ENCODE measurements around the gene NDFIP2. TPM values are rescaled to one million over a fixed set of nuclear protein-coding genes. Genes with fewer than 3 reads are reported as not detected.
"Not testable (repeated sequence)": the region's sequence is repeated elsewhere in the genome, so short reads cannot be mapped to it uniquely, and the experiment has no call there.

The NDFIP2 gene
- total RNA-seq, 1 donor, result 41.0 TPM

- no peak overlapping the region for H3K4me3 ChIP-seq (ENCODE audit: low read depth, low read length)
- no peak for TF ChIP-seq CTCF (IDR thresholded peaks at IDR 0.05; ENCODE audit: insufficient read depth, low read length)
- DNase-seq (ENCODE audit: low read depth), result no peak
Measured at GRCh38 chr13:79566118-79566517, 85.2 kb downstream of the NDFIP2 start.

- no peak for DNase-seq (ENCODE audit: low read depth)
- no peak for TF ChIP-seq CTCF (IDR thresholded peaks at IDR 0.05; ENCODE audit: insufficient read depth, low read length)
Measured at GRCh38 chr13:79571147-79571546, 90.2 kb downstream of the NDFIP2 start.

GRCh38 chr13:79573892-79574291 lies 92.9 kb downstream of the NDFIP2 start:
- H3K4me3 ChIP-seq (ENCODE audit: low read depth, low read length); DNase-seq (ENCODE audit: low read depth): not testable (repeated sequence)

More at GRCh38 chr13:79571147-79571546, 90.2 kb downstream of the NDFIP2 start:
- no peak overlapping the region for H3K4me3 ChIP-seq (ENCODE audit: low read depth, low read length)

- peak; percentile 56 for DNase-seq (ENCODE audit: low read depth)
- TF ChIP-seq CTCF (IDR thresholded peaks at IDR 0.05; ENCODE audit: insufficient read depth, low read length), result no peak
- H3K4me3 ChIP-seq (ENCODE audit: low read depth, low read length), result no peak overlapping the region
Measured at GRCh38 chr13:79581870-79582315, 100.9 kb downstream of the NDFIP2 start.

GRCh38 chr13:79582896-79583295 lies 101.9 kb downstream of the NDFIP2 start:
- TF ChIP-seq CTCF (IDR thresholded peaks at IDR 0.05; ENCODE audit: insufficient read depth, low read length), result no peak
- DNase-seq (ENCODE audit: low read depth), result no peak
- H3K4me3 ChIP-seq (ENCODE audit: low read depth, low read length), result no peak overlapping the region

GRCh38 chr13:79585033-79585432 lies 104.1 kb downstream of the NDFIP2 start:
- DNase-seq (ENCODE audit: low read depth), result no peak
- H3K4me3 ChIP-seq (ENCODE audit: low read depth, low read length), result no peak overlapping the region
- no peak for TF ChIP-seq CTCF (IDR thresholded peaks at IDR 0.05; ENCODE audit: insufficient read depth, low read length)

GRCh38 chr13:79589603-79590393 lies 108.8 kb downstream of the NDFIP2 start:
- peak overlapping the region; percentile 26 for H3K4me3 ChIP-seq (ENCODE audit: low read depth, low read length)
- no peak for TF ChIP-seq CTCF (IDR thresholded peaks at IDR 0.05; ENCODE audit: insufficient read depth, low read length)
- peak; percentile 54 for DNase-seq (ENCODE audit: low read depth)
